Femur (tissue), 1 donor: ENCODE measurements around the gene MYOM3.

Source experiments
- DNase-seq: peaks from one replicate; pipeline ENCODE4 v3.0.0-alpha.2; 2017

MYOM3 gene

GRCh38 chr1:24113641-24114033 lies 1.7 kb upstream of the MYOM3 start:
- no peak for DNase-seq

- no peak for DNase-seq
Observed at GRCh38 chr1:24111262-24111995, 506 bp downstream of the MYOM3 start.

GRCh38 chr1:24110642-24111261 lies 1.2 kb downstream of the MYOM3 start:
- DNase-seq: peak; percentile 53

- DNase-seq: no peak
Observed at GRCh38 chr1:24109686-24110475, 2.1 kb downstream of the MYOM3 start.

- DNase-seq: no peak
Observed at GRCh38 chr1:24109166-24109483, 2.8 kb downstream of the MYOM3 start.

- DNase-seq: no peak
Observed at GRCh38 chr1:24108334-24109165, 3.4 kb downstream of the MYOM3 start.

- no peak for DNase-seq
Observed at GRCh38 chr1:24107462-24108138, 4.3 kb downstream of the MYOM3 start.

- peak; percentile 47 for DNase-seq
Observed at GRCh38 chr1:24105368-24106160, 6.4 kb downstream of the MYOM3 start.

GRCh38 chr1:24104854-24105253 lies 7.1 kb downstream of the MYOM3 start:
- DNase-seq: no peak

- DNase-seq: no peak
Observed at GRCh38 chr1:24103879-24104278, 8.1 kb downstream of the MYOM3 start.

- no peak for DNase-seq
Observed at GRCh38 chr1:24103408-24103807, 8.5 kb downstream of the MYOM3 start.

- DNase-seq: peak; percentile 71
Observed at GRCh38 chr1:24102961-24103360, 9.0 kb downstream of the MYOM3 start.

GRCh38 chr1:24101796-24102586 lies 9.9 kb downstream of the MYOM3 start:
- peak; percentile 85 for DNase-seq

- no peak for DNase-seq
Observed at GRCh38 chr1:24100945-24101737, 10.8 kb downstream of the MYOM3 start.

- no peak for DNase-seq
Observed at GRCh38 chr1:24098943-24099638, 12.8 kb downstream of the MYOM3 start.

GRCh38 chr1:24098102-24098501 lies 13.8 kb downstream of the MYOM3 start:
- DNase-seq: no peak

- no peak for DNase-seq
Observed at GRCh38 chr1:24097663-24098062, 14.3 kb downstream of the MYOM3 start.

GRCh38 chr1:24096739-24097103 lies 15.2 kb downstream of the MYOM3 start:
- no peak for DNase-seq

GRCh38 chr1:24096009-24096738 lies 15.8 kb downstream of the MYOM3 start:
- DNase-seq: peak; percentile 61
